Lung (tissue), 12 donors: ENCODE data around the gene RIOK1. TPM values are rescaled to one million over a fixed set of nuclear protein-coding genes. Genes with fewer than 3 reads are reported as not detected.

ENCODE experiments used
- ATAC-seq: fragments of 200-7000 bp; cut with Tn5 transposase; one replicate; pipeline ENCODE4 v1.9.1; 2020; ENCODE audit warnings: moderate number of reproducible peaks; ENCODE audit not compliant: insufficient read depth, low FRiP score
- DNase-seq, 3 donors: peaks; one replicate each; pipeline ENCODE4 v3.0.0-alpha.2; 2013 to 2017
- H3K27ac ChIP-seq, 2 donors: one replicate each; pipeline ENCODE4 v1.5.1; 2013; ENCODE audit warnings: mild to moderate bottlenecking in 2 of 2, moderate library complexity in 2 of 2, control low read depth in 1 of 2, inconsistent platforms in 1 of 2, low read depth in 1 of 2, low read length in 1 of 2
- H3K27me3 ChIP-seq, 3 donors: one replicate each; pipeline ENCODE4 v1.5.1; 2013; ENCODE audit warnings: low read length in 2 of 3; ENCODE audit not compliant: control insufficient read depth in 3 of 3, insufficient read depth in 3 of 3
- H3K36me3 ChIP-seq, 4 donors: one replicate each; pipeline ENCODE4 v1.5.1; 2013; ENCODE audit warnings: low read length in 4 of 4, mild to moderate bottlenecking in 1 of 4, moderate library complexity in 1 of 4; ENCODE audit not compliant: control insufficient read depth in 4 of 4, insufficient read depth in 4 of 4
- H3K4me1 ChIP-seq, 5 donors: one replicate each; pipeline ENCODE4 v1.5.1; 2013; ENCODE audit warnings: low read length in 5 of 5, mild to moderate bottlenecking in 2 of 5, moderate library complexity in 1 of 5; ENCODE audit not compliant: control insufficient read depth in 5 of 5, insufficient read depth in 5 of 5
- H3K4me3 ChIP-seq: one replicate; pipeline ENCODE4 v1.5.1; 2013; ENCODE audit warnings: mild to moderate bottlenecking, control low read depth, moderate library complexity
- H3K9ac ChIP-seq, 2 donors: one replicate each; pipeline ENCODE4 v1.5.1; 2013; ENCODE audit warnings: low read length in 2 of 2, control low read depth in 1 of 2; ENCODE audit not compliant: insufficient read depth in 1 of 2
- H3K9me3 ChIP-seq, 4 donors: one replicate each; pipeline ENCODE4 v1.5.1; 2013; ENCODE audit warnings: low read length in 3 of 4, mild to moderate bottlenecking in 1 of 4, moderate library complexity in 1 of 4; ENCODE audit not compliant: control insufficient read depth in 4 of 4, insufficient read depth in 3 of 4
- CTCF ChIP-seq: IDR thresholded peaks from 2 replicates; pipeline ENCODE4 v1.5.1; 2012; ENCODE audit warnings: mild to moderate bottlenecking; ENCODE audit errors: control extremely low read depth, extremely low read depth
- WGBS, 2 donors: extraction: QIAGEN DNeasy Blood & Tissue Kit; methylation state at CpG; one replicate each; pipeline ENCODE4 v1.1.7; 2013; 5-methylcytosine and 5-hydroxymethylcytosine counted together
- polyA plus RNA-seq, 2 donors: library from polyadenylated mRNA; stranded (reverse); fragments of 200-250 nt; gene quantifications; one replicate each; pipeline ENCODE4 v1.2.1, GENCODE V29; 2013
- total RNA-seq, 2 donors: library from RNA; depleted of rRNA in 1 of 2; stranded (reverse); fragments of >200 nt in 1 of 2; gene quantifications; one replicate each; pipeline ENCODE4 v1.2.1, GENCODE V29; 2014 to 2021
- donor health status: control.
- donor health status: control.
- donor health status: Bipolar disorder and iron deficiency.
- donor health status: healthy.
- donor health status: DM: yes; HTN: yes; CAD: no.

RIOK1 gene
- total and polyA plus RNA-seq, 4 donors: 10.2 to 25.4 (median 15.1) TPM

GRCh38 chr6:7424058-7424457 is 34.5 kb downstream of the RIOK1 start:
- DNase-seq (no peak), ATAC-seq (no peak)
- no peaks in the 10 kb centered on the region for H3K27me3 ChIP-seq
- TF ChIP-seq CTCF: no peak
- WGBS, 2 donors: 85% methylated on average over 5 of the region's 5 CpGs
- H3K4me3 ChIP-seq: no peak overlapping the region
- no peak overlapping the region for H3K9ac ChIP-seq
- peaks cover 0 to 3% (median 0%) of the 10 kb centered on the region in 4 donors for H3K9me3 ChIP-seq
- no peak overlapping the region for H3K27ac ChIP-seq
- peaks cover 0 to 6% (median 0%) of the 10 kb centered on the region in 5 donors for H3K4me1 ChIP-seq
- H3K36me3 ChIP-seq: no peaks in the 10 kb centered on the region

- peaks cover 0 to 3% (median 0%) of the 10 kb centered on the region in 4 donors for H3K9me3 ChIP-seq
- no peak overlapping the region for H3K27ac ChIP-seq
- H3K4me3 ChIP-seq: no peak overlapping the region
- TF ChIP-seq CTCF: peak; percentile 16
- no peak overlapping the region for H3K9ac ChIP-seq
- H3K36me3 ChIP-seq: no peaks in the 10 kb centered on the region
- no peaks in the 10 kb centered on the region for H3K4me1 ChIP-seq
- DNase-seq (peak in 2 of 3 donors; percentile 37 to 48), ATAC-seq (peak; percentile 75)
- no peaks in the 10 kb centered on the region for H3K27me3 ChIP-seq
- 86 to 89% methylated on average over 25 of the region's 25 CpGs for WGBS, 2 donors
These were observed 35.6 kb downstream of the RIOK1 start for GRCh38 chr6:7424967-7425807.

GRCh38 chr6:7425808-7426190 is 36.2 kb downstream of the RIOK1 start:
- ATAC-seq (no peak), DNase-seq (no peak)
- H3K27ac ChIP-seq: no peak overlapping the region
- H3K36me3 ChIP-seq: no peaks in the 10 kb centered on the region
- H3K9me3 ChIP-seq: peaks cover 0 to 3% (median 0%) of the 10 kb centered on the region in 4 donors
- H3K27me3 ChIP-seq: no peaks in the 10 kb centered on the region
- H3K4me1 ChIP-seq: no peaks in the 10 kb centered on the region
- no peak overlapping the region for H3K9ac ChIP-seq
- WGBS, 2 donors: 96 to 98% methylated on average over 39 of the region's 39 CpGs
- no peak overlapping the region for H3K4me3 ChIP-seq
- TF ChIP-seq CTCF: no peak
